SH-SY5Y (cell line): ENCODE data around the gene HGD.

ENCODE experiments used
- GATA2 ChIP-seq: IDR thresholded peaks from 2 replicates; pipeline ENCODE4 v1.6.1; 2011; ENCODE audit warnings: mild to moderate bottlenecking, low read depth, low read length
- GATA3 ChIP-seq: IDR thresholded peaks from 2 replicates; pipeline ENCODE4 v1.6.1; 2011; ENCODE audit warnings: low read depth, mild to moderate bottlenecking, low read length, moderate library complexity

DNA sequence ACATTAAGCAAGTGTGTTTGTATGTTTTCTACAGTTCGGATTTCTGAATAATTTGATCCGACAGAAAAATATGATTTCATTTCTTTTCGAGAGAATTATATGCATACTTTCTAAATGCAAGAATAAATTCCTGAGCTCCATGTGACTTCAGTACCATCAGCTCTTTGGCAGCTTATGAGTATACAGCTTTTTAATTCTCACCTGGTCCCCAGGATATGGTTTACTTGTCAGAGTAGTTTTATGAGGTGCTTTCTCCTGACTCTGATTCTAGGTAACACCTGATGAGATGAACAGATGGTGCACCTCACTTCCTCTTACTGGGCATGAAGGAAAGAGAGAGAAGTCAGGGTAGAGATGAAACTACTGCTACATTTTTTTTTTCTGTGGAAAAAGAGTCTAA, 3.1 kb downstream of the HGD start:
- TF ChIP-seq GATA2: no peak
- TF ChIP-seq GATA3: no peak
